Measurements from ENCODE around the gene SAMD4B. TPM values are rescaled to one million over a fixed set of nuclear protein-coding genes. Genes with fewer than 3 reads are reported as not detected.

Gene SAMD4B
- total RNA-seq, 6 experiments from 2014 or later = 107 to 133 (median 124) TPM

DNA sequence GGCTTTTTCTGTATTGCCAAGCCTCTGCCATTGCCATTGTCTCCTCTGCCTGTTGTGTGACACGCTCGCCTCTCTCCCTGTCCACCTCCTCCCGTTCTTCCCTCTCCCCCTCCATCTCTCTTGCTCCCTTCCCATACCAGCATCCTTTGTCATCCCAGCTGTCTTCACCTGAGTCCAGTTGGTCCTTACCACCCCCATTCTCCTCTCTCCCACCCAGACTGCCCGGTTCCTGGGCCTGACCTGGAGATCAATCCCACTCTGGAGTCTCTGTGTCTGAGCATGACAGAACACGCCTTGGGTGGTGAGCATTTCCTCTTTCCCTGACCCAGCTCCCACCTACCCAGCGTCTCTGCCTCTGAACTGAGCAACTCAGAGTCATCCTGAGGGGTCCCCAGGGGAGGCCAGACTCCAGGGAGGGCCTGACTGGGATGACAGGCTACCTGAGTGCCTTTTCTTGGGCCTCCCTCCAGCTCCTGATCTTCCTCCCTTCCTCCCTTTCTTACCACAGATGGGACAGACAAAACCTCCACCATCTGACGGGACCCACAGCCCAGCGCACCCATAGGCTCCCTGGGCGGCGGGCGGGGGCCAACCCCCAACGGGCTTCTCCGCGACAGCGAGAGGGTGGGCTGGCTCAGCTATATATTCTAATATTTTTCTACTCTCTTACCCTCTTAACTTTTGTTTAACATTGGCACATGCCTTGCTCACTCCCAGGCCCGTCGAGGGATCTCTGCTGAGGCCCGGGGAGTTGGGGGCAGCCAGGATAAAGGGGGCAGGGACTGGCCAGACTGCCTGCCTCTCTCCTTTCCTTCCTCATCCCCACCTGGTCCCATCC is 41.0 kb downstream of the SAMD4B start:
- Mint-ChIP-seq H3K4me3 (no peak overlapping the region), H3K36me3 (ENCODE audit: low read depth) (peaks cover 39% of the 10 kb centered on the region), H3K4me1 (ENCODE audit: low read depth) (peaks cover 17% of the 10 kb centered on the region; the same call in 1 of the 2 replicates), H3K9me3 (no peaks in the 10 kb centered on the region), H3K27ac (peak overlapping the region; percentile 17; the same call in 1 of the 2 replicates), H3K27me3 (ENCODE audit: insufficient read depth) (peaks cover 2% of the 10 kb centered on the region)
- DNase-seq = no peak
- TF ChIP-seq CTCF (IDR thresholded peaks at IDR 0.05) = no peak

DNA sequence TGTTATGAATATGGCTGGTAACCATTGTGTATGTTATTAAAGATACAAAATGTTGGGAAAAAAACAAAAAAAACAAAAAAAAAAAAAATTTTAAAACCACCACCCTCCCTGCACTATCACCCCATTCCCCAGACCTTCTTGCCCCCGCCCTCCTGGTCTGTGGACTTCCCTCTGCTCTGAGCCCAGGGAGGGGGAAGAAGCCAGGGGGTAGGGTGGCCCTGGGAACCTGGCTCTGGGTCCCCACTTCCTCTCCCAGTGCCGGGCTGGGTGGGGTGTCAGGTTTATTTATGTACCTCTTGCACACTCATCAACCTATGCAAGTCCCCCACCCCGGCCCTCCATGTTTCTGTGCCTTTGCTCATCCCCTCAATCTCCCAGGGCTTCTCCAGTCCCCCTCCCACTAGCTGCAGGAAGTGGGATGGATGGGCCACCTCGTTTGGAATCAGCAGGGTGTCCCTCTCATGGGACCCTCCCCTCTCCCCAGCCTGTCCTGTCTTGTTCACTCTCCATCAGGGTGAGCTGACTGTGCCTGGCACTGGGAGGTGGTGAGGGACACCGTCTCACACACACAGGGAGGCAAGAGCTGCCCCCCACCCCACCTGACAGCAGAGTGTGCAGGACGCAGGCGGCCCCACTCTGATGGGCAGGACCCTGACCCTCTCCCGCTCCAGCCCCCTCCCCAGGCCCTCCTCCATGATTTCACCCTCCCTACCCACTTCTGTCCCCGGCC is 42.8 kb downstream of the SAMD4B start:
- DNase-seq = no peak
- Mint-ChIP-seq H3K4me1 (ENCODE audit: low read depth) (peaks cover 33% of the 10 kb centered on the region), H3K27ac (no peak overlapping the region), H3K9me3 (no peaks in the 10 kb centered on the region), H3K4me3 (no peak overlapping the region), H3K27me3 (ENCODE audit: insufficient read depth) (peaks cover 2% of the 10 kb centered on the region), H3K36me3 (ENCODE audit: low read depth) (peaks cover 41% of the 10 kb centered on the region)
- TF ChIP-seq CTCF (IDR thresholded peaks at IDR 0.05) = no peak

DNA sequence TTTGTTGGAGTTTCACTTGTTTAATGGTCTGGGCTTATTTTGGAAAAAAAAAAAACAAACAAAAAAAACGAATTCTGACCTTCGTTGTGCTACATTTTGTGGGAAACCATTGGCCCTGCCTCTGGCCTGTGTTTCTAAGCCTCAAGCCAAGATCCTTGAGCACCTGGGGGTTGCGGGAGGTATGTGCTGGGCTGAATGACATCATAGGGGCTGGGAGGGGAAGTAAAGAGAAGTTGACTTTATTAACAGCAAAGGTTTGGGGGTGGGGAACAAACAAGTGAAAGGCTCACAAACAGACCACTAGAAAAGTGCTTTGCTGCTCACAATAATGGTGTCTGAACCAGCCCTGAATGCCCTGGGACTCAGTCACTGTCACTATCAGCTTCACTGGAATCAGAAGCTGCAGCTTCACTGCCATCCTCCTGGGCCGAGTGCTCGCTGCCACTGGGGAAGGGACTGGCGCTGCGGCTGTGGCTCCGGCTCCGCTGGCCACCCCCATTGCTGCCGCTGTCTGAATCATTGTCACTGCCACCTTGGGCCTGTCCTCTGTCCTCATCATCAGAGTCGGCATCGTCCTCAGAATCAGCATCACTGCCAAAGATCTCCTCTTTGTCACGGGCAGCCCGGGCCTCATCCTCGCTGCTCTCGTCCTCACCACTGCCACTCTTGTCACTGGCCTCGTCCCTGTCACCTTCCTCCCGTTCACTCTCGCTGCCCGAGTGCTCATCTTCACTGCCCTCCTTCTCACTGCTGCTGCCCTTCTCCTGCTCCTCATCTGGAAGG is 43.6 kb downstream of the SAMD4B start:
- no peak for DNase-seq
- H3K36me3 Mint-ChIP-seq (ENCODE audit: low read depth) = peaks cover 41% of the 10 kb centered on the region
- peaks cover 37% of the 10 kb centered on the region for H3K4me1 Mint-ChIP-seq (ENCODE audit: low read depth)
- peak overlapping the region; percentile 60 for H3K27ac Mint-ChIP-seq
- no peak for TF ChIP-seq CTCF (IDR thresholded peaks at IDR 0.05)
- H3K27me3 Mint-ChIP-seq (ENCODE audit: insufficient read depth) = peaks cover 2% of the 10 kb centered on the region
- H3K9me3 Mint-ChIP-seq = no peaks in the 10 kb centered on the region; the same call in 1 of the 2 replicates
- no peak overlapping the region for H3K4me3 Mint-ChIP-seq

DNA sequence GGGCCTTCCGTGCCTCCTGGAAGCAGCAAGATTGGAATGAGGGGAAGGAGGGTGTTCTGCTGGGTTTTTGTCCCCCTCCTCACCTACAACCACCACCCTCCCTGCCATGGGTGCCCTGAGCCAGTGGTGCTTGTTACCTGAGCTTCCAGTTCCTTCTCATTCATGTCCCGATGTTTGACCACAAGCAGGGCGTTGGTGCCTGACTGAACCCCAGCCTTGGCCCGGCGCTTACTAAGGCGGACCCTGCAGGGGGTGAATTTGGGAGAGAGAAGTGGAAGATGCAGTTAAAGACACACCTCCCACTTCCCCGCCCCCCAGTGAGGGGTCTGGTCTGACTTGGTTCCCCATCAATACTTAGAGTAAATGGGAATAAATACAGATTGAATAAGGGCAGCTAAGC is 44.3 kb downstream of the SAMD4B start:
- no peak for TF ChIP-seq CTCF (IDR thresholded peaks at IDR 0.05)
- Mint-ChIP-seq H3K36me3 (ENCODE audit: low read depth) (peaks cover 40% of the 10 kb centered on the region), H3K27ac (peak overlapping the region; percentile 60), H3K4me1 (ENCODE audit: low read depth) (peaks cover 34% of the 10 kb centered on the region), H3K27me3 (ENCODE audit: insufficient read depth) (peaks cover 7% of the 10 kb centered on the region), H3K9me3 (no peaks in the 10 kb centered on the region; the same call in 1 of the 2 replicates), H3K4me3 (no peak overlapping the region)
- no peak for DNase-seq

DNA sequence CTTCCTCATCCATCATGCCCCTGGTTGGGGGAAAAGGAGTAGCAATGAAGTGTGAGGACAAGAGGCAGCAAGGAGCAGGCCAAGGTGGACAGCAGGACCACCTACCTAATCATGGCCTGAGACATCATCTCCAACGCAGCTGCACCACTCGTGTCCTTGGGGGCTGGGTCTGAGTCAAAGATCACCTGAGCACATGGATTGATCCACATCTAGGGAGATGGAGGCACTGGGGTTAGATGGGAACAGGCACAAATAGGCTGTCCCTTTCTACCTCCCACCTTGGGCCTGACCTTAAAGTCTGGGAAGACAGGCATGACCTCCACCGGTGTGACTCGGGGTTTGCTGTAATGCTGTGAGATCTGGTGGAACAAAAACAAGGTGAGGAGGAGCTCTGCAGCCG is 46.4 kb downstream of the SAMD4B start:
- Mint-ChIP-seq H3K27me3 (ENCODE audit: insufficient read depth) (peaks cover 8% of the 10 kb centered on the region), H3K27ac (peak overlapping the region; percentile 1; the same call in 1 of the 2 replicates), H3K4me3 (no peak overlapping the region), H3K4me1 (ENCODE audit: low read depth) (peaks cover 42% of the 10 kb centered on the region), H3K36me3 (ENCODE audit: low read depth) (peaks cover 41% of the 10 kb centered on the region), H3K9me3 (no peaks in the 10 kb centered on the region; the same call in 1 of the 2 replicates)
- no peak for TF ChIP-seq CTCF (IDR thresholded peaks at IDR 0.05)
- DNase-seq = no peak

All from HFFc6 (cell line).